ENCODE results near the gene ENDOD1.

ENDOD1 gene

DNA sequence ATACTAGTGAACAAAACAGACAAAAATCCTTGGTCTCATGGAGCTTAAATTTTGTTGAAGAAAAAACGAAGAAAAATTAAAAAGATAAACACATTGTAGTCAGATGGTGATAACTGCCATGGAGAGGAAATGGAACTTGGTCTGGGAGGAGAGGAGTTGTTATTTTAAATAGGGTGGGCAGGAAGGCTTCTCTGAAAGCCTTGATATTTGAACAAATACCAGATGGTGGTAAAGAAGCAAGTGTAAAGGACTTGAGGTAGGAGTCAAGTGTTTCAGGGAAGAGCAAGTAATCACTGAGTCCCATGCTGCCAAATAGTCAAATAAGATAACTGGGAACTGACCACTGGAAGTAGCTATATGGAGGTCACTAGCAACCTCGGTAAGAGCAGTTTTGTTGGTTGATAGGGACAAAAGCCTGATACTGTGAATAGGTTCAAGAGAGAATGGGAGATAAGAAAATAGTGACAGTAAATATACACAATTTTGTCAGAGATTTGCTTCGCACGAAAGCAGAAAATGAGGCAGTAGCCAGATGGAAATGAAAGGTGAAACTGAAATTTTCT lies 86.3 kb downstream of the ENDOD1 start:
- TF ChIP-seq, protein P1, sequence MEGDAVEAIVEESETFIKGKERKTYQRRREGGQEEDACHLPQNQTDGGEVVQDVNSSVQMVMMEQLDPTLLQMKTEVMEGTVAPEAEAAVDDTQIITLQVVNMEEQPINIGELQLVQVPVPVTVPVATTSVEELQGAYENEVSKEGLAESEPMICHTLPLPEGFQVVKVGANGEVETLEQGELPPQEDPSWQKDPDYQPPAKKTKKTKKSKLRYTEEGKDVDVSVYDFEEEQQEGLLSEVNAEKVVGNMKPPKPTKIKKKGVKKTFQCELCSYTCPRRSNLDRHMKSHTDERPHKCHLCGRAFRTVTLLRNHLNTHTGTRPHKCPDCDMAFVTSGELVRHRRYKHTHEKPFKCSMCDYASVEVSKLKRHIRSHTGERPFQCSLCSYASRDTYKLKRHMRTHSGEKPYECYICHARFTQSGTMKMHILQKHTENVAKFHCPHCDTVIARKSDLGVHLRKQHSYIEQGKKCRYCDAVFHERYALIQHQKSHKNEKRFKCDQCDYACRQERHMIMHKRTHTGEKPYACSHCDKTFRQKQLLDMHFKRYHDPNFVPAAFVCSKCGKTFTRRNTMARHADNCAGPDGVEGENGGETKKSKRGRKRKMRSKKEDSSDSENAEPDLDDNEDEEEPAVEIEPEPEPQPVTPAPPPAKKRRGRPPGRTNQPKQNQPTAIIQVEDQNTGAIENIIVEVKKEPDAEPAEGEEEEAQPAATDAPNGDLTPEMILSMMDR (IDR thresholded peaks at IDR 0.05; ENCODE audit: low read depth, low read length), result no peak

More for the DNA sequence above, 86.3 kb downstream of the ENDOD1 start:
- H3K4me3 ChIP-seq (ENCODE audit: low read depth, low read length), result no peak overlapping the region
